Measurements from ENCODE around the gene RNF212. TPM values are rescaled to one million over a fixed set of nuclear protein-coding genes. Genes with fewer than 3 reads are reported as not detected.

Gene RNF212
- total RNA-seq, 4 donors from 2014 or later: 3.7 to 16.1 (median 7.3) TPM

GRCh38 chr4:1112821-1113182, 562 bp downstream of the RNF212 start:
- no peak for TF ChIP-seq CTCF (IDR thresholded peaks at IDR 0.05; ENCODE audit: low read depth)

- TF ChIP-seq CTCF (IDR thresholded peaks at IDR 0.05; ENCODE audit: low read depth): no peak
Observed at GRCh38 chr4:1112174-1112820, 1.1 kb downstream of the RNF212 start.

GRCh38 chr4:1111259-1111809, 2.0 kb downstream of the RNF212 start:
- TF ChIP-seq CTCF (IDR thresholded peaks at IDR 0.05; ENCODE audit: low read depth): no peak

- no peak for TF ChIP-seq CTCF (IDR thresholded peaks at IDR 0.05; ENCODE audit: low read depth)
Observed at GRCh38 chr4:1109898-1110506, 3.4 kb downstream of the RNF212 start.

GRCh38 chr4:1109333-1109732, 4.0 kb downstream of the RNF212 start:
- no peak for TF ChIP-seq CTCF (IDR thresholded peaks at IDR 0.05; ENCODE audit: low read depth)

GRCh38 chr4:1105662-1106061, 7.7 kb downstream of the RNF212 start:
- TF ChIP-seq CTCF (IDR thresholded peaks at IDR 0.05; ENCODE audit: low read depth): no peak

- TF ChIP-seq CTCF (IDR thresholded peaks at IDR 0.05; ENCODE audit: low read depth): no peak
Observed at GRCh38 chr4:1105067-1105466, 8.3 kb downstream of the RNF212 start.
